Transverse colon (tissue), 4 donors: ENCODE measurements around the gene GAS2L1. TPM values are rescaled to one million over a fixed set of nuclear protein-coding genes. Genes with fewer than 3 reads are reported as not detected.

ENCODE experiments used
- DNase-seq: peaks from one replicate; pipeline ENCODE4 v3.0.0-alpha.2; 2019
- H3K27ac ChIP-seq, 4 donors: fragments of 200-600 bp; sonication (generic); 2 replicates each; pipeline ENCODE4 v1.5.1; 2016 to 2018; ENCODE audit warnings: inconsistent platforms in 4 of 4
- H3K27me3 ChIP-seq: fragments of 200-600 bp; sonication (generic); 2 replicates; pipeline ENCODE4 v1.5.1; 2017; ENCODE audit warnings: inconsistent platforms
- H3K36me3 ChIP-seq, 4 donors: fragments of 200-600 bp; sonication (generic); 2 replicates each; pipeline ENCODE4 v1.5.1; 2017 to 2019; ENCODE audit warnings: inconsistent platforms in 4 of 4
- H3K4me1 ChIP-seq, 4 donors: fragments of 200-600 bp; sonication (generic); 2 replicates each; pipeline ENCODE4 v1.5.1; 2017 to 2020; ENCODE audit warnings: inconsistent platforms in 4 of 4
- H3K4me3 ChIP-seq, 4 donors: fragments of 200-600 bp; sonication (generic); 1 replicate in 1 of 4; 2 replicates in 3 of 4; pipeline versions ENCODE4 v1.5.1 to v1.6.1; 2017 to 2019; ENCODE audit warnings: inconsistent platforms in 4 of 4
- H3K9me3 ChIP-seq, 2 donors: fragments of 200-600 bp; sonication (generic); 2 replicates each; pipeline ENCODE4 v1.5.1; 2017 to 2019; ENCODE audit warnings: inconsistent platforms in 2 of 2
- EP300 ChIP-seq: sonication (generic); formaldehyde crosslinking; IDR thresholded peaks from one replicate; pipeline ENCODE4 v1.6.1; 2017; ENCODE audit warnings: antibody characterized with exemption, low read depth
- POLR2A ChIP-seq: fragments of 450-650 bp; IDR thresholded peaks from one replicate; pipeline ENCODE4 v1.6.1; 2016; ENCODE audit warnings: antibody characterized with exemption, mild to moderate bottlenecking, moderate library complexity
- POLR2AphosphoS5 ChIP-seq, 3 donors: sonication (generic); formaldehyde crosslinking; IDR thresholded peaks; one replicate each; pipeline ENCODE4 v1.6.1; 2016; ENCODE audit warnings: antibody characterized with exemption in 3 of 3
- WGBS, 2 donors: methylation state at CpG; one replicate each; pipeline ENCODE4 v1.1.5; 2018; ENCODE audit warnings: low coverage in 1 of 2; 5-methylcytosine and 5-hydroxymethylcytosine counted together
- in situ Hi-C, 4 donors: fragments of 200-750 bp; cut with MboI; loops; one replicate each; pipeline versions ENCODE4 v1.15.0 to v1.15.1; 2017; ENCODE audit warnings: low sequenced_read_pairs in 3 of 4, low pct_ligation_motif_present in 1 of 4, low pct_unique_long_range_greater_than_20kb in 1 of 4
- intact Hi-C: fragments of 100-400 bp; cut with DNase I; formaldehyde crosslinking; loops from one replicate; pipeline ENCODE4 v1.15.1; 2023; ENCODE audit warnings: low total_unique reads
- total RNA-seq, 4 donors: library from RNA; depleted of rRNA; stranded (reverse); fragments of >200 nt; gene quantifications; one replicate each; pipeline ENCODE4 v1.1.0, GENCODE V29; 2016
- TF ChIP-seq, protein P1 (sequence below), 5 experiments: fragments of 200-600 bp in 3 of 5; fragments of 450-650 bp in 2 of 5; sonication (generic) in 3 of 5; IDR thresholded peaks; 1 replicate in 2 of 5; 2 replicates in 3 of 5; pipeline ENCODE4 v1.5.1; 2016 to 2017; ENCODE audit warnings: antibody characterized with exemption in 5 of 5, inconsistent platforms in 3 of 5, mild to moderate bottlenecking in 2 of 5, moderate library complexity in 1 of 5

Gene GAS2L1
- total RNA-seq, 4 donors from 2014 or later = 21.1 to 81.0 (median 43.6) TPM

DNA sequence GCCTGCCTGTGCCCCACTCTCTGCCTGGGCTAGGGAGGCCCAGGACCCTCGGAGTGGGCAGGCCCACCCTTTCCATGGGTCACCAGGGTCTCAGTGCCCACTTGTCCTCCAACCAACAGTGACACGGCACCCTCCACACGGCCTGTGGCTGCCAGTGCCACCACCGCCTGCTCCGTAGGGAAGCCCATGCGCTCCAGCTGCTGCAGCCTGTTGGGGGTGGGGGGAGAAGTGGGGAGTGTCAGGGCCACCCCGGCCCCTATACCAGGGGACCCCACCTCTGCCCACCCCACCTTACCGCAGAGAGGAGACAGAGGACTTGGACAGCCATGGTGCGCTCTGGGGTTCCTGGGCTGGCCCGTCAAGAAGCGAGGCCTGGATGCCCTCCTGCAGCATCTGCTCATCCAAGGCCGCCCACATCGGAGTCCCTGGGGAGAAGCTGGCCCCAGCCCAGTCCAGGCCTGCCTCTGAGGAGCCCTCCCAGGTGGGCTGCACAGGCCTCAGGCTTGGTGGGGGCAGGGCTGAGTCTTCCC, 46.4 kb upstream of the GAS2L1 start:
- intact Hi-C loops = no loop called here

DNA sequence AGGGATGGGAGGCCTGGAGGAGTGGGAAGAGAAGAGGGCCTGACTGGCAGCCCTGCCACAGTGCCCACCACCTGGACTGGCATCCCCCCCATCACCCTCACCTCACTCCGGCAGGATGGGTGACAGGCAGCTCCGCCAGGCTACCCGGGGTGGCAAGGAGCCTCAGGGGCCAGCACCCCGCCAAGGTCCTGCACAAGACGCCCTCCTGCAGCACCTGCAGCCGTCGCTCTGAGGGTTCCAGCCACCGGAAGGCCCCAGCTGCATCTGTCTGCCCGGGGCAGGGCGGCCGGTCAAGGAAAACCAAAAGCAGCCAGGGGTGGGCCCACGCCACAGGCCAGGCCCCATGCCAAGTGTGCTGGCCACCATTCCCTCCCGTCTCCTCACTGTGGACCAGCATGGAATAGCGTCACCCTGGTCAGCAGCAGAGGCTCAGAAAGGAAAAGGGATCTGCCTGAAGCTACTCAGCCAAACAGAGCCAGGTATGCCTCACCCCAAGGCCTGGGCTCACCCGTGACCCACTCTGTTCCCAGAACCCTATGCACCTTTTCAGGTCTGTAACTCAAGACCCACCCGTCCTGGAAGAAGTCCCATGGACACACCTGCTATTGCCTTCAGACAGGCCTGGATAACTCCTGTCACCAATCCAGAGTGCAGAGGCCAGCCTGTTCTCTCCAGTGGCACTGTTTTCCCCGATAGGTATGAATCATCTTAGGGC, 45.7 kb upstream of the GAS2L1 start:
- in situ Hi-C loops (no loop called here), intact Hi-C loops (no loop called here)
- Histone ChIP-seq H3K27ac (no peak overlapping the region), H3K4me1 (no peaks in the 10 kb centered on the region), H3K9me3 (no peaks in the 10 kb centered on the region), H3K36me3 (no peaks in the 10 kb centered on the region), H3K4me3 (no peak overlapping the region), H3K27me3 (no peaks in the 10 kb centered on the region)
- no peak for TF ChIP-seq POLR2AphosphoS5 (IDR thresholded peaks at IDR 0.05)
- TF ChIP-seq, protein P1, sequence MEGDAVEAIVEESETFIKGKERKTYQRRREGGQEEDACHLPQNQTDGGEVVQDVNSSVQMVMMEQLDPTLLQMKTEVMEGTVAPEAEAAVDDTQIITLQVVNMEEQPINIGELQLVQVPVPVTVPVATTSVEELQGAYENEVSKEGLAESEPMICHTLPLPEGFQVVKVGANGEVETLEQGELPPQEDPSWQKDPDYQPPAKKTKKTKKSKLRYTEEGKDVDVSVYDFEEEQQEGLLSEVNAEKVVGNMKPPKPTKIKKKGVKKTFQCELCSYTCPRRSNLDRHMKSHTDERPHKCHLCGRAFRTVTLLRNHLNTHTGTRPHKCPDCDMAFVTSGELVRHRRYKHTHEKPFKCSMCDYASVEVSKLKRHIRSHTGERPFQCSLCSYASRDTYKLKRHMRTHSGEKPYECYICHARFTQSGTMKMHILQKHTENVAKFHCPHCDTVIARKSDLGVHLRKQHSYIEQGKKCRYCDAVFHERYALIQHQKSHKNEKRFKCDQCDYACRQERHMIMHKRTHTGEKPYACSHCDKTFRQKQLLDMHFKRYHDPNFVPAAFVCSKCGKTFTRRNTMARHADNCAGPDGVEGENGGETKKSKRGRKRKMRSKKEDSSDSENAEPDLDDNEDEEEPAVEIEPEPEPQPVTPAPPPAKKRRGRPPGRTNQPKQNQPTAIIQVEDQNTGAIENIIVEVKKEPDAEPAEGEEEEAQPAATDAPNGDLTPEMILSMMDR (IDR thresholded peaks at IDR 0.05) = no peak
- no peak for TF ChIP-seq POLR2A
- TF ChIP-seq EP300 = no peak
- WGBS, 2 donors = 85% methylated on average over 17 of the region's 17 CpGs; no CpG with 5 or more reads in 1 of the 2 donors
- DNase-seq = no peak

More for the DNA sequence above, 46.4 kb upstream of the GAS2L1 start:
- 94% methylated on average over 11 of the region's 13 CpGs; no CpG with 5 or more reads in 1 of the 2 donors for WGBS, 2 donors
- H3K4me1 ChIP-seq = no peaks in the 10 kb centered on the region
- no peaks in the 10 kb centered on the region for H3K9me3 ChIP-seq
- H3K4me3 ChIP-seq = no peak overlapping the region
- no peaks in the 10 kb centered on the region for H3K36me3 ChIP-seq
- no peak for TF ChIP-seq POLR2A
- TF ChIP-seq POLR2AphosphoS5 (IDR thresholded peaks at IDR 0.05) = no peak
- TF ChIP-seq, protein P1 (IDR thresholded peaks at IDR 0.05) = no peak
- no peak for TF ChIP-seq EP300
- no peaks in the 10 kb centered on the region for H3K27me3 ChIP-seq
- in situ Hi-C loops = no loop called here
- H3K27ac ChIP-seq = no peak overlapping the region
- DNase-seq = no peak

DNA sequence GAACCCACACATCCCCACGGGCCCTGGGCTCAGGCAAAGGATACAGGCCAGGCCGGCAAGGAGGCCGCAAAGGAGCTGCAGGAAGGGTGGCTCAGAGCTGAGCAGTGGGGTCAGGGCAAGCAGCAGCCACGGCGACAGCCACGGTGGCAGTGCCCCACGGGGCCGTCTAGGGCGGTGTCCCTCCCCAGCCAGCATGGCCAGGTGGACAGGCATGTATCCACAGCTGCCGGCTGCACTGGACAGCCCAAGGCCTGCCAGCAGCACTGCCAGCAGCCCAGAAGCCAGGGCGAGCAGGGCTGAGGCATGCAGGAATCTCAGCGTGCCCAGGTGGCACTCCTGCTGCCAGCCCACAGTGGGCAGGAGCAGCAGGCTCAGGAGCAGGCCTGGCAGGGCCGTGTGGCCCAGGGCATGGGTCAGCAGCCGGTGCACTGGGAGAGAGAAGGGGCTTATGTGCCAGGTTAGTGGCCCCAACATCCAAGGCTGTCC, 42.6 kb upstream of the GAS2L1 start:
- Histone ChIP-seq H3K27ac (no peak overlapping the region), H3K4me1 (peaks cover 8 to 16% (median 12%) of the 10 kb centered on the region in 4 donors), H3K27me3 (no peaks in the 10 kb centered on the region), H3K9me3 (no peaks in the 10 kb centered on the region), H3K4me3 (no peak overlapping the region), H3K36me3 (no peaks in the 10 kb centered on the region)
- WGBS, 2 donors = 91% methylated on average over 14 of the region's 14 CpGs; no CpG with 5 or more reads in 1 of the 2 donors
- DNase-seq = no peak
- intact Hi-C loops = no loop called here
- TF ChIP-seq, protein P1 (IDR thresholded peaks at IDR 0.05) = no peak
- TF ChIP-seq POLR2AphosphoS5 (IDR thresholded peaks at IDR 0.05) (no peak), EP300 (no peak), POLR2A (no peak)
- in situ Hi-C loops = no loop called here

DNA sequence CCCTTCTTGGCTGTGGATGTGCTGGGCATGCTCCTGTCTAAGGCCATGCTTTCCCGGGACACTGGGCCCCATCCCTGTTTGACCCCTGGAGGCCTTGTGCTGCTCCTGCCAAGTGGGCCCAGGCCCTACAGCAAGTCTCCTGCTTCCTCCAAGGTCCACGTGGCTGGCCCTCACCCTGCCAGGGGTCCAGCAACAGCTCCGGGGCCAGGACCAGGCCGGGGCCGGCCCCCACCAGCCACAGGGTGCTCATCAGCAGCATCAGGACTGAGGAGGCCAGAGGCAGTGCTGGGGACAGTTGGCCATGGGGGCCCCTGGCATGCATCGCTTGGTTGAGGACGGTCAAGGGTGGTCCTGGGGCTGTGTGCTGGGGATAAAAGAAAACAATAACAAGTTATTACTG, 41.1 kb upstream of the GAS2L1 start:
- in situ Hi-C loops (no loop called here), intact Hi-C loops (no loop called here)
- TF ChIP-seq POLR2AphosphoS5 (IDR thresholded peaks at IDR 0.05) (no peak), EP300 (no peak)
- TF ChIP-seq, protein P1 (IDR thresholded peaks at IDR 0.05) = no peak
- no peak overlapping the region for H3K4me3 ChIP-seq
- H3K4me1 ChIP-seq = peaks cover 8 to 28% (median 25%) of the 10 kb centered on the region in 4 donors
- 100% methylated on average over 2 to 3 of the region's 7 CpGs for WGBS, 2 donors
- no peaks in the 10 kb centered on the region for H3K9me3 ChIP-seq
- DNase-seq = no peak
- no peaks in the 10 kb centered on the region for H3K36me3 ChIP-seq
- no peaks in the 10 kb centered on the region for H3K27me3 ChIP-seq
- H3K27ac ChIP-seq = no peak overlapping the region
